Measurements from ENCODE around the gene PPM1M. TPM values are rescaled to one million over a fixed set of nuclear protein-coding genes. Genes with fewer than 3 reads are reported as not detected.

Gene PPM1M
- total and polyA plus RNA-seq, 4 donors: 18.2 to 53.6 (median 35.0) TPM

- peak; percentile 66 for ATAC-seq (ENCODE audit: insufficient read depth, low FRiP score)
- no peak overlapping the region for H3K9ac ChIP-seq (ENCODE audit: insufficient read depth in 1 of 2, low read length in 2 of 2)
- TF ChIP-seq CTCF (IDR thresholded peaks at IDR 0.05; ENCODE audit: control extremely low read depth, extremely low read depth): no peak
- H3K4me3 ChIP-seq: no peak overlapping the region
- peak overlapping the region in 1 of 2 donors; percentile 78 for H3K27ac ChIP-seq (ENCODE audit: low read depth in 1 of 2, low read length in 1 of 2)
- 45 to 59% methylated on average over 12 of the region's 12 CpGs for WGBS, 2 donors
- H3K27me3 ChIP-seq (ENCODE audit: control insufficient read depth in 3 of 3, insufficient read depth in 3 of 3, low read length in 2 of 3): no peaks in the 10 kb centered on the region
- peaks cover 0 to 3% (median 0%) of the 10 kb centered on the region in 5 donors for H3K4me1 ChIP-seq (ENCODE audit: control insufficient read depth in 5 of 5, insufficient read depth in 5 of 5, low read length in 5 of 5)
- no peak for DNase-seq
- H3K36me3 ChIP-seq (ENCODE audit: control insufficient read depth in 4 of 4, insufficient read depth in 4 of 4, low read length in 4 of 4): peaks cover 32 to 62% (median 51%) of the 10 kb centered on the region in 4 donors
- H3K9me3 ChIP-seq (ENCODE audit: control insufficient read depth in 4 of 4, insufficient read depth in 3 of 4, low read length in 3 of 4): no peaks in the 10 kb centered on the region
Observed at GRCh38 chr3:52253314-52254304, 8.1 kb downstream of the PPM1M start.

- H3K27me3 ChIP-seq (ENCODE audit: control insufficient read depth in 3 of 3, insufficient read depth in 3 of 3, low read length in 2 of 3): no peaks in the 10 kb centered on the region
- ATAC-seq (ENCODE audit: insufficient read depth, low FRiP score): no peak
- TF ChIP-seq CTCF (IDR thresholded peaks at IDR 0.05; ENCODE audit: control extremely low read depth, extremely low read depth): no peak
- H3K4me1 ChIP-seq (ENCODE audit: control insufficient read depth in 5 of 5, insufficient read depth in 5 of 5, low read length in 5 of 5): peaks cover 0 to 3% (median 0%) of the 10 kb centered on the region in 5 donors
- 81 to 85% methylated on average over 9 of the region's 9 CpGs for WGBS, 2 donors
- H3K4me3 ChIP-seq: no peak overlapping the region
- DNase-seq: no peak
- H3K27ac ChIP-seq (ENCODE audit: low read depth in 1 of 2, low read length in 1 of 2): no peak overlapping the region
- no peaks in the 10 kb centered on the region for H3K9me3 ChIP-seq (ENCODE audit: control insufficient read depth in 4 of 4, insufficient read depth in 3 of 4, low read length in 3 of 4)
- peaks cover 41 to 64% (median 51%) of the 10 kb centered on the region in 4 donors for H3K36me3 ChIP-seq (ENCODE audit: control insufficient read depth in 4 of 4, insufficient read depth in 4 of 4, low read length in 4 of 4)
- no peak overlapping the region for H3K9ac ChIP-seq (ENCODE audit: insufficient read depth in 1 of 2, low read length in 2 of 2)
Observed at GRCh38 chr3:52254608-52255007, 9.0 kb downstream of the PPM1M start.

GRCh38 chr3:52256159-52256558, 10.6 kb downstream of the PPM1M start:
- H3K9me3 ChIP-seq (ENCODE audit: control insufficient read depth in 4 of 4, insufficient read depth in 3 of 4, low read length in 3 of 4): no peaks in the 10 kb centered on the region
- no peak for DNase-seq
- H3K9ac ChIP-seq (ENCODE audit: insufficient read depth in 1 of 2, low read length in 2 of 2): no peak overlapping the region
- no peak overlapping the region for H3K4me3 ChIP-seq
- no peak overlapping the region for H3K27ac ChIP-seq (ENCODE audit: low read depth in 1 of 2, low read length in 1 of 2)
- WGBS, 2 donors: 92 to 96% methylated on average over 3 of the region's 3 CpGs
- no peak for ATAC-seq (ENCODE audit: insufficient read depth, low FRiP score)
- no peak for TF ChIP-seq CTCF (IDR thresholded peaks at IDR 0.05; ENCODE audit: control extremely low read depth, extremely low read depth)
- no peaks in the 10 kb centered on the region for H3K27me3 ChIP-seq (ENCODE audit: control insufficient read depth in 3 of 3, insufficient read depth in 3 of 3, low read length in 2 of 3)
- peaks cover 50 to 65% (median 55%) of the 10 kb centered on the region in 4 donors for H3K36me3 ChIP-seq (ENCODE audit: control insufficient read depth in 4 of 4, insufficient read depth in 4 of 4, low read length in 4 of 4)
- peaks cover 0 to 3% (median 0%) of the 10 kb centered on the region in 5 donors for H3K4me1 ChIP-seq (ENCODE audit: control insufficient read depth in 5 of 5, insufficient read depth in 5 of 5, low read length in 5 of 5)
